ENCODE results near the gene PLCB4.

PLCB4 gene

DNA sequence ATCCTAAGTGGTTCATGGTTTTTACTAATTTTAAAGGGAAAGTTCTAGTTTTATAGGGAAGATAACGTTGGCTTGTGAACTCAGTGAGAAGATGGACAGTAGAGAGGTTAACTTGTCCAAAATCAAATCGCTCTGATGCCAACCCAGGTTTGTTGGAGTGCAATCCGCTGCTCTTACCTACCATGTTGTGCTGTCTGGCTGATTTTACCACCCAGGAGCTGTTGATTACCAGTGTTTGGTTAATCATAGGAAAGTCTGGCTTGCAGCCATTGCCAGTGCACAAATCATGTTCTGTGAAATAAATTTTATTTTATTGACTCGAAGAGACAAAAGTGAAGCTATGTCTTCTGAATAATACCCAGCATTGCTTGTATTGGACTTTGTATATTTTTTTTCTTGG lies 92.4 kb downstream of the PLCB4 start:
- no peak overlapping the region for H3K4me2 ChIP-seq (ENCODE audit: low read depth, low read length, poor library complexity, severe bottlenecking)
- no peaks in the 10 kb centered on the region for H4K20me1 ChIP-seq (ENCODE audit: insufficient read depth, low read length, poor library complexity, severe bottlenecking)
- H3K9me3 ChIP-seq (ENCODE audit: insufficient read depth, low read depth, low read length): no peaks in the 10 kb centered on the region
- TF ChIP-seq EZH2phosphoT487 (IDR thresholded peaks at IDR 0.05; ENCODE audit: borderline replicate concordance): no peak
- TF ChIP-seq, protein P1, sequence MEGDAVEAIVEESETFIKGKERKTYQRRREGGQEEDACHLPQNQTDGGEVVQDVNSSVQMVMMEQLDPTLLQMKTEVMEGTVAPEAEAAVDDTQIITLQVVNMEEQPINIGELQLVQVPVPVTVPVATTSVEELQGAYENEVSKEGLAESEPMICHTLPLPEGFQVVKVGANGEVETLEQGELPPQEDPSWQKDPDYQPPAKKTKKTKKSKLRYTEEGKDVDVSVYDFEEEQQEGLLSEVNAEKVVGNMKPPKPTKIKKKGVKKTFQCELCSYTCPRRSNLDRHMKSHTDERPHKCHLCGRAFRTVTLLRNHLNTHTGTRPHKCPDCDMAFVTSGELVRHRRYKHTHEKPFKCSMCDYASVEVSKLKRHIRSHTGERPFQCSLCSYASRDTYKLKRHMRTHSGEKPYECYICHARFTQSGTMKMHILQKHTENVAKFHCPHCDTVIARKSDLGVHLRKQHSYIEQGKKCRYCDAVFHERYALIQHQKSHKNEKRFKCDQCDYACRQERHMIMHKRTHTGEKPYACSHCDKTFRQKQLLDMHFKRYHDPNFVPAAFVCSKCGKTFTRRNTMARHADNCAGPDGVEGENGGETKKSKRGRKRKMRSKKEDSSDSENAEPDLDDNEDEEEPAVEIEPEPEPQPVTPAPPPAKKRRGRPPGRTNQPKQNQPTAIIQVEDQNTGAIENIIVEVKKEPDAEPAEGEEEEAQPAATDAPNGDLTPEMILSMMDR (conservative IDR thresholded peaks at IDR 0.05; ENCODE audit: low read length): no peak
- H3K36me3 ChIP-seq (ENCODE audit: insufficient read depth, low read length): no peaks in the 10 kb centered on the region
- no peaks in the 10 kb centered on the region for H3K27me3 ChIP-seq (ENCODE audit: insufficient read depth, low read length, poor library complexity, severe bottlenecking)
- H3K79me2 ChIP-seq (ENCODE audit: insufficient read depth, low read length): peaks cover 54% of the 10 kb centered on the region
- H3K9me2 ChIP-seq (replicated peaks; ENCODE audit: low read depth, low read length): no peaks in the 10 kb centered on the region
- 0 out of 2 replicates have a peak, but pooled peaks cover 8% of the 10 kb centered on the region for H3F3A ChIP-seq (ENCODE audit: low read depth)
- peak overlapping the region; percentile 72 for H3K4me3 ChIP-seq (ENCODE audit: low read length, poor library complexity, severe bottlenecking)
- peak overlapping the region; percentile 23; the same call in 1 of the 2 replicates for H2AFZ ChIP-seq (ENCODE audit: low read length)
- peaks cover 31% of the 10 kb centered on the region for H3K4me1 ChIP-seq (ENCODE audit: insufficient read depth, low read length, poor library complexity, severe bottlenecking)
- H3K9ac ChIP-seq (ENCODE audit: low read depth, low read length, poor library complexity, severe bottlenecking): peak overlapping the region; percentile 85

- H3K4me1 ChIP-seq (ENCODE audit: insufficient read depth, low read length, poor library complexity, severe bottlenecking): peaks cover 19% of the 10 kb centered on the region
- no peaks in the 10 kb centered on the region for H3K36me3 ChIP-seq (ENCODE audit: insufficient read depth, low read length)
- H3K9me3 ChIP-seq (ENCODE audit: insufficient read depth, low read depth, low read length): no peaks in the 10 kb centered on the region
- H3F3A ChIP-seq (ENCODE audit: low read depth): 0 out of 2 replicates have a peak, but pooled peaks cover 8% of the 10 kb centered on the region
- TF ChIP-seq EZH2phosphoT487 (IDR thresholded peaks at IDR 0.05; ENCODE audit: borderline replicate concordance): no peak
- TF ChIP-seq, protein P1 (conservative IDR thresholded peaks at IDR 0.05; ENCODE audit: low read length): no peak
- no peaks in the 10 kb centered on the region for H3K9me2 ChIP-seq (replicated peaks; ENCODE audit: low read depth, low read length)
- H2AFZ ChIP-seq (ENCODE audit: low read length): no peak overlapping the region
- H4K20me1 ChIP-seq (ENCODE audit: insufficient read depth, low read length, poor library complexity, severe bottlenecking): no peaks in the 10 kb centered on the region
- peak overlapping the region; percentile 85 for H3K9ac ChIP-seq (ENCODE audit: low read depth, low read length, poor library complexity, severe bottlenecking)
- peaks cover 57% of the 10 kb centered on the region for H3K79me2 ChIP-seq (ENCODE audit: insufficient read depth, low read length)
- no peaks in the 10 kb centered on the region for H3K27me3 ChIP-seq (ENCODE audit: insufficient read depth, low read length, poor library complexity, severe bottlenecking)
- H3K4me3 ChIP-seq (ENCODE audit: low read length, poor library complexity, severe bottlenecking): peak overlapping the region; percentile 72
- H3K4me2 ChIP-seq (ENCODE audit: low read depth, low read length, poor library complexity, severe bottlenecking): no peak overlapping the region
These were observed 94.4 kb downstream of the PLCB4 start for GRCh38 chr20:9163251-9163650.

DNA sequence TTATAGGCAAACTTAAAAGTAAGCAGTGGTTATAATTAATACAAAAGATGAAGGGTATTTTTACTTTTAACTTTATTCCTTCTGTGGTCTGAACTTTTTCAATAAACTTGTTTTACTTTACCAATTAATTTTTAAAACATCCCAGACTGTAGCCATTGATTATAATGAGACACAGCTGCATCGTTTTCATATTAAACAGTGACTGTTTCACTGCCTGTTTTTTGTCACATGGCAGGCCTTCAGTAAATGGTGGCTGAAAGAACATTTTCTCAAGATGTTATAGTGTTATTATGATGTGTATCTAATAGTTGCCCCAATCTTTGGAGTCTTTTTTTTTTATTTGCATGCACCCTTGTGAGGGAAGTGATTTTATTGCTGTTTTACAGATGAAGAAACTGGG lies 95.1 kb downstream of the PLCB4 start:
- Histone ChIP-seq H3K36me3 (ENCODE audit: insufficient read depth, low read length) (no peaks in the 10 kb centered on the region), H3K4me1 (ENCODE audit: insufficient read depth, low read length, poor library complexity, severe bottlenecking) (peaks cover 12% of the 10 kb centered on the region), H3K27me3 (ENCODE audit: insufficient read depth, low read length, poor library complexity, severe bottlenecking) (no peaks in the 10 kb centered on the region), H3K9ac (ENCODE audit: low read depth, low read length, poor library complexity, severe bottlenecking) (peak overlapping the region; percentile 85), H3K79me2 (ENCODE audit: insufficient read depth, low read length) (peaks cover 54% of the 10 kb centered on the region), H4K20me1 (ENCODE audit: insufficient read depth, low read length, poor library complexity, severe bottlenecking) (no peaks in the 10 kb centered on the region), H3K9me2 (replicated peaks; ENCODE audit: low read depth, low read length) (no peaks in the 10 kb centered on the region), H3K4me2 (ENCODE audit: low read depth, low read length, poor library complexity, severe bottlenecking) (no peak overlapping the region), H3K9me3 (ENCODE audit: insufficient read depth, low read depth, low read length) (no peaks in the 10 kb centered on the region), H3K4me3 (ENCODE audit: low read length, poor library complexity, severe bottlenecking) (peak overlapping the region; percentile 72), H2AFZ (ENCODE audit: low read length) (no peak overlapping the region), H3F3A (ENCODE audit: low read depth) (0 out of 2 replicates have a peak, but pooled peaks cover 8% of the 10 kb centered on the region)
- TF ChIP-seq, protein P1 (conservative IDR thresholded peaks at IDR 0.05; ENCODE audit: low read length): no peak
- TF ChIP-seq EZH2phosphoT487 (IDR thresholded peaks at IDR 0.05; ENCODE audit: borderline replicate concordance): no peak
